Stimulated activated CD4-positive, alpha-beta T cell treated with anti-CD3 and anti-CD28 coated beads, Interleukin-2, amount 100 ng/mL, for 48 hours (primary cell): Measurements from ENCODE around the gene FBXW12.

Experiments used
- DNase-seq, 2 donors: peaks; one replicate each; pipeline ENCODE4 v3.0.0-alpha.2; 2020

FBXW12 gene

GRCh38 chr3:48409291-48410201, 37.5 kb downstream of the FBXW12 start:
- no peak for DNase-seq

GRCh38 chr3:48410205-48411040, 38.4 kb downstream of the FBXW12 start:
- DNase-seq, result no peak

- DNase-seq, result no peak
Observed at GRCh38 chr3:48411041-48411588, 39.1 kb downstream of the FBXW12 start.

GRCh38 chr3:48411606-48412374, 39.8 kb downstream of the FBXW12 start:
- DNase-seq, result no peak

GRCh38 chr3:48412375-48413001, 40.5 kb downstream of the FBXW12 start:
- DNase-seq, result no peak

GRCh38 chr3:48413086-48413485, 41.1 kb downstream of the FBXW12 start:
- no peak for DNase-seq

GRCh38 chr3:48413611-48414010, 41.6 kb downstream of the FBXW12 start:
- no peak for DNase-seq

- DNase-seq, result no peak
Observed at GRCh38 chr3:48414376-48415250, 42.6 kb downstream of the FBXW12 start.

- no peak for DNase-seq
Observed at GRCh38 chr3:48415251-48415953, 43.4 kb downstream of the FBXW12 start.

- no peak for DNase-seq
Observed at GRCh38 chr3:48416091-48416505, 44.1 kb downstream of the FBXW12 start.

- DNase-seq, result no peak
Observed at GRCh38 chr3:48416546-48416945, 44.5 kb downstream of the FBXW12 start.

GRCh38 chr3:48417529-48418108, 45.6 kb downstream of the FBXW12 start:
- no peak for DNase-seq

- DNase-seq, result no peak
Observed at GRCh38 chr3:48418140-48418539, 46.1 kb downstream of the FBXW12 start.

- no peak for DNase-seq
Observed at GRCh38 chr3:48418651-48419050, 46.6 kb downstream of the FBXW12 start.

- no peak for DNase-seq
Observed at GRCh38 chr3:48419149-48419548, 47.1 kb downstream of the FBXW12 start.

GRCh38 chr3:48419597-48419996, 47.6 kb downstream of the FBXW12 start:
- DNase-seq, result no peak

- DNase-seq, result no peak
Observed at GRCh38 chr3:48420561-48420960, 48.5 kb downstream of the FBXW12 start.

GRCh38 chr3:48422272-48422671, 50.3 kb downstream of the FBXW12 start:
- no peak for DNase-seq

- no peak for DNase-seq
Observed at GRCh38 chr3:48422681-48423080, 50.7 kb downstream of the FBXW12 start.

- no peak for DNase-seq
Observed at GRCh38 chr3:48423241-48423882, 51.3 kb downstream of the FBXW12 start.
